ENCODE measurements around the gene HECTD1.
"Not testable (repeated sequence)": the region's sequence is repeated elsewhere in the genome, so short reads cannot be mapped to it uniquely, and the experiment has no call there.

Gene HECTD1

GRCh38 chr14:31207755-31208545 lies at the start of gene HECTD1:
Gene HECTD1 (minus strand): TSS chr14:31207793. CDS start chr14:31205936, 1,857 bp downstream.
- peak; percentile 90 for DNase-seq

- no peak for DNase-seq
These were observed 49.6 kb upstream of the HECTD1 start for GRCh38 chr14:31257244-31257553.

- DNase-seq, result no peak
These were observed 49.1 kb upstream of the HECTD1 start for GRCh38 chr14:31256534-31257243.

- DNase-seq, result not testable (repeated sequence)
These were observed 48.3 kb upstream of the HECTD1 start for GRCh38 chr14:31255918-31256317.

- no peak for DNase-seq
These were observed 47.7 kb upstream of the HECTD1 start for GRCh38 chr14:31255286-31255685.

- no peak for DNase-seq
These were observed 46.3 kb upstream of the HECTD1 start for GRCh38 chr14:31253746-31254471.

- DNase-seq, result no peak
These were observed 45.3 kb upstream of the HECTD1 start for GRCh38 chr14:31252865-31253264.

- DNase-seq, result no peak
These were observed 43.7 kb upstream of the HECTD1 start for GRCh38 chr14:31251028-31251958.

- no peak for DNase-seq
These were observed 37.0 kb upstream of the HECTD1 start for GRCh38 chr14:31244626-31245025.

GRCh38 chr14:31243860-31244259 lies 36.3 kb upstream of the HECTD1 start:
- DNase-seq, result peak; percentile 22

GRCh38 chr14:31242161-31242940 lies 34.8 kb upstream of the HECTD1 start:
- DNase-seq, result not testable (repeated sequence)

GRCh38 chr14:31241450-31242114 lies 34.0 kb upstream of the HECTD1 start:
- DNase-seq, result no peak

- DNase-seq, result no peak
These were observed 32.1 kb upstream of the HECTD1 start for GRCh38 chr14:31239741-31240140.

- no peak for DNase-seq
These were observed 27.9 kb upstream of the HECTD1 start for GRCh38 chr14:31235462-31235861.

GRCh38 chr14:31232081-31232480 lies 24.5 kb upstream of the HECTD1 start:
- no peak for DNase-seq

- DNase-seq, result not testable (repeated sequence)
These were observed 23.7 kb upstream of the HECTD1 start for GRCh38 chr14:31231272-31231671.

GRCh38 chr14:31230573-31230958 lies 23.0 kb upstream of the HECTD1 start:
- DNase-seq, result no peak

GRCh38 chr14:31229638-31230572 lies 22.3 kb upstream of the HECTD1 start:
- DNase-seq, result no peak

- DNase-seq, result no peak
These were observed 21.4 kb upstream of the HECTD1 start for GRCh38 chr14:31229009-31229408.

GRCh38 chr14:31228533-31228932 lies 20.9 kb upstream of the HECTD1 start:
- DNase-seq, result no peak

Data from activated naive CD4-positive, alpha-beta T cell treated with anti-CD3 and anti-CD28 coated beads, Interleukin-2, amount 50 U/mL, for 16 hours (primary cell).